Measurements from ENCODE around the gene ZNF322. TPM values are rescaled to one million over a fixed set of nuclear protein-coding genes. Genes with fewer than 3 reads are reported as not detected.

ZNF322 gene
- total and polyA plus RNA-seq, 12 donors, result 4.0 to 14.5 (median 13.0) TPM

DNA sequence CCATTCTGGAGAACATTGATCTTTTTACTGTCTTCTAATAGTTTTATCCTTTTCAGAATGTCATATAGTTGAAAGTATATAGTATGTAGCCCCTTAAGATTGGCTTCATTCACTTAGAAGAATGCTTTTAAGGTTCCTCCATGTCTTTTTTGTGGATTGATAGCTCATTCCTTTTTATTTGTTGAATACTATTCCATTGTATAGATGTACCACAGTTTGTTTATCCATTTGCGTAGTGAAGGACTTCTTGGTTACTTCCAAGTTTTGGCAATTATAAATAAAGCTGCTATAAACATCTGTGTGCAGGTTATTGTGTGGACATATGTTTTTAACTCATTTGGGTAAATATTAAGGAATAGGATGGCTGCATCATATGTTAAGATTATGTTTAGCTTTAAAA lies 35.0 kb downstream of the ZNF322 start:
- Histone ChIP-seq H3K4me3 (no peak overlapping the region), H3K4me1 (no peaks in the 10 kb centered on the region), H3K36me3 (no peaks in the 10 kb centered on the region), H3K27ac (no peak overlapping the region), H3K27me3 (peaks cover 0 to 10% (median 0%) of the 10 kb centered on the region in 7 donors), H3K9me3 (peaks cover 0 to 11% (median 9%) of the 10 kb centered on the region in 11 donors)
- intact Hi-C loops (cut with DNase I), result no loop called here
- no peak for ATAC-seq
- WGBS, 2 donors, result 93 to 95% methylated on average over 1 of the region's 1 CpG
- DNase-seq, result no peak
- TF ChIP-seq, protein P1, sequence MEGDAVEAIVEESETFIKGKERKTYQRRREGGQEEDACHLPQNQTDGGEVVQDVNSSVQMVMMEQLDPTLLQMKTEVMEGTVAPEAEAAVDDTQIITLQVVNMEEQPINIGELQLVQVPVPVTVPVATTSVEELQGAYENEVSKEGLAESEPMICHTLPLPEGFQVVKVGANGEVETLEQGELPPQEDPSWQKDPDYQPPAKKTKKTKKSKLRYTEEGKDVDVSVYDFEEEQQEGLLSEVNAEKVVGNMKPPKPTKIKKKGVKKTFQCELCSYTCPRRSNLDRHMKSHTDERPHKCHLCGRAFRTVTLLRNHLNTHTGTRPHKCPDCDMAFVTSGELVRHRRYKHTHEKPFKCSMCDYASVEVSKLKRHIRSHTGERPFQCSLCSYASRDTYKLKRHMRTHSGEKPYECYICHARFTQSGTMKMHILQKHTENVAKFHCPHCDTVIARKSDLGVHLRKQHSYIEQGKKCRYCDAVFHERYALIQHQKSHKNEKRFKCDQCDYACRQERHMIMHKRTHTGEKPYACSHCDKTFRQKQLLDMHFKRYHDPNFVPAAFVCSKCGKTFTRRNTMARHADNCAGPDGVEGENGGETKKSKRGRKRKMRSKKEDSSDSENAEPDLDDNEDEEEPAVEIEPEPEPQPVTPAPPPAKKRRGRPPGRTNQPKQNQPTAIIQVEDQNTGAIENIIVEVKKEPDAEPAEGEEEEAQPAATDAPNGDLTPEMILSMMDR (IDR thresholded peaks at IDR 0.05), result no peak

- Histone ChIP-seq H3K4me1 (no peaks in the 10 kb centered on the region), H3K36me3 (no peaks in the 10 kb centered on the region), H3K27me3 (peaks cover 0 to 11% (median 0%) of the 10 kb centered on the region in 7 donors), H3K9me3 (peaks cover 0 to 12% (median 9%) of the 10 kb centered on the region in 11 donors), H3K27ac (no peak overlapping the region), H3K4me3 (no peak overlapping the region)
- TF ChIP-seq, protein P1 (IDR thresholded peaks at IDR 0.05), result no peak
- DNase-seq (no peak), ATAC-seq (no peak)
- WGBS, 2 donors, result 0 to 36% methylated on average over 1 of the region's 1 CpG
- intact Hi-C loops (cut with DNase I), result no loop called here
Observed at GRCh38 chr6:26623339-26623859, 36.1 kb downstream of the ZNF322 start.

- peaks cover 3 to 77% (median 57%) of the 10 kb centered on the region in 7 donors for H3K27me3 ChIP-seq
Observed at GRCh38 chr6:26613689-26614683, 45.6 kb downstream of the ZNF322 start.

GRCh38 chr6:26613201-26613600 lies 46.3 kb downstream of the ZNF322 start:
- TF ChIP-seq, protein P1 (IDR thresholded peaks at IDR 0.05), result no peak
- Histone ChIP-seq H3K27ac (no peak overlapping the region), H3K27me3 (peaks cover 3 to 75% (median 57%) of the 10 kb centered on the region in 7 donors), H3K36me3 (no peaks in the 10 kb centered on the region), H3K4me3 (no peak overlapping the region), H3K4me1 (peaks cover 3 to 16% (median 12%) of the 10 kb centered on the region in 9 donors), H3K9me3 (peaks cover 0 to 14% (median 0%) of the 10 kb centered on the region in 11 donors)
- intact Hi-C loops (cut with DNase I), result no loop called here
- ATAC-seq (no peak), DNase-seq (no peak)
- 26 to 32% methylated on average over 19 of the region's 19 CpGs for WGBS, 2 donors

More at GRCh38 chr6:26613689-26614683, 45.6 kb downstream of the ZNF322 start:
- WGBS, 2 donors, result 1 to 3% methylated on average over 68 of the region's 68 CpGs
- intact Hi-C loops (cut with DNase I), result no loop called here
- Histone ChIP-seq H3K4me1 (peaks cover 3 to 16% (median 12%) of the 10 kb centered on the region in 9 donors), H3K36me3 (no peaks in the 10 kb centered on the region), H3K9me3 (peaks cover 0 to 14% (median 0%) of the 10 kb centered on the region in 11 donors), H3K27ac (no peak overlapping the region), H3K4me3 (peak overlapping the region; percentile 18 to 55 (median 45))
- TF ChIP-seq, protein P1 (IDR thresholded peaks at IDR 0.05), result no peak
- DNase-seq (no peak), ATAC-seq (peak in 3 of 8 donors; percentile 22 to 49 (median 39))

Data from heart right ventricle (tissue), 16 donors.